Measurements from ENCODE around the gene PARD3. TPM values are rescaled to one million over a fixed set of nuclear protein-coding genes. Genes with fewer than 3 reads are reported as not detected.

PARD3 gene
- polyA plus RNA-seq, 1 donor from 2014 or later: 12.4 TPM

DNA sequence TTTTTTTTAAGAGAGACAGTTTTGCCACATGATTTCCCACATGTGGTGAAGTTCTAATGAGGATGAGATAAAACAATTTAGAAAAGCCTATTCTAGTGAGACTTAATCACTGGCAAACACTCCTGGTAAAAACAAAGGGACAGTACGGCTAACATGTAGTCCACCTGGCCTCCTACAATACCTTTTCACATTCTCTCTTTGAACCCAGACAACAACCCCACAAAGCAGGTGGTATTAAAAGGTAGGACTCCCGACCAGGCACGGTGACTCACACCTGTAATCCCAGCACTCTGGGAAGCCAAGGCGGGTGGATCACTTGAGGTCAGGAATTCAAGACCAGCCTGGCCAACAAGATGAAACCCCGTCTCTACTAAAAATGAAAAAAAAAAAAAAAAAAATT is 12.4 kb downstream of the PARD3 start:
- Histone ChIP-seq H3K27me3 (ENCODE audit: insufficient read depth, low read depth, low read length) (no peaks in the 10 kb centered on the region), H3K4me3 (ENCODE audit: low read length) (no peak overlapping the region), H3K4me2 (ENCODE audit: low read length) (no peak overlapping the region), H3K36me3 (ENCODE audit: insufficient read depth, low read length) (no peaks in the 10 kb centered on the region), H3K9me3 (ENCODE audit: low read length) (no peaks in the 10 kb centered on the region), H3F3A (ENCODE audit: insufficient read depth, low read length, poor library complexity, severe bottlenecking) (no peaks in the 10 kb centered on the region), H2AFZ (ENCODE audit: low read depth, low read length) (no peak overlapping the region), H3K79me2 (replicated peaks; ENCODE audit: insufficient read depth, low read length) (peaks cover 34% of the 10 kb centered on the region), H3K27ac (ENCODE audit: low read length) (no peak overlapping the region), H3K9ac (ENCODE audit: low read length) (no peak overlapping the region), H4K20me1 (ENCODE audit: insufficient read depth) (no peaks in the 10 kb centered on the region), H3K9me2 (ENCODE audit: insufficient read depth, low read length) (no peaks in the 10 kb centered on the region)
- no peak for TF ChIP-seq EZH2 (IDR thresholded peaks at IDR 0.05; ENCODE audit: borderline replicate concordance, insufficient read depth, low read length, poor library complexity, severe bottlenecking)
- TF ChIP-seq CTCF (IDR thresholded peaks at IDR 0.05; ENCODE audit: poor library complexity, severe bottlenecking): no peak
- TF ChIP-seq POLR2AphosphoS5 (IDR thresholded peaks at IDR 0.05): no peak
- no peak for TF ChIP-seq MXI1 (conservative IDR thresholded peaks at IDR 0.05; ENCODE audit: poor library complexity, severe bottlenecking)
- no peak for TF ChIP-seq EP300 (conservative IDR thresholded peaks at IDR 0.05; ENCODE audit: poor library complexity, severe bottlenecking)
- no peak for TF ChIP-seq REST (IDR thresholded peaks at IDR 0.05; ENCODE audit: borderline replicate concordance)
- no peak for TF ChIP-seq RAD21 (conservative IDR thresholded peaks at IDR 0.05)
- TF ChIP-seq SMC3 (conservative IDR thresholded peaks at IDR 0.05; ENCODE audit: poor library complexity): no peak
- no peak for TF ChIP-seq TAF1 (IDR thresholded peaks at IDR 0.05; ENCODE audit: low read depth)

- H4K20me1 ChIP-seq (ENCODE audit: insufficient read depth): no peaks in the 10 kb centered on the region
- H3K4me2 ChIP-seq (ENCODE audit: low read length): no peak overlapping the region
- peaks cover 21% of the 10 kb centered on the region for H3K79me2 ChIP-seq (replicated peaks; ENCODE audit: insufficient read depth, low read length)
- TF ChIP-seq EP300 (conservative IDR thresholded peaks at IDR 0.05; ENCODE audit: poor library complexity, severe bottlenecking) (no peak), CTCF (IDR thresholded peaks at IDR 0.05; ENCODE audit: poor library complexity, severe bottlenecking) (no peak), REST (IDR thresholded peaks at IDR 0.05; ENCODE audit: borderline replicate concordance) (no peak), RAD21 (conservative IDR thresholded peaks at IDR 0.05) (no peak), POLR2AphosphoS5 (IDR thresholded peaks at IDR 0.05) (no peak), SMC3 (conservative IDR thresholded peaks at IDR 0.05; ENCODE audit: poor library complexity) (no peak), TAF1 (IDR thresholded peaks at IDR 0.05; ENCODE audit: low read depth) (no peak), EZH2 (IDR thresholded peaks at IDR 0.05; ENCODE audit: borderline replicate concordance, insufficient read depth, low read length, poor library complexity, severe bottlenecking) (no peak), MXI1 (conservative IDR thresholded peaks at IDR 0.05; ENCODE audit: poor library complexity, severe bottlenecking) (no peak)
- H2AFZ ChIP-seq (ENCODE audit: low read depth, low read length): no peak overlapping the region
- no peaks in the 10 kb centered on the region for H3K9me2 ChIP-seq (ENCODE audit: insufficient read depth, low read length)
- H3K4me3 ChIP-seq (ENCODE audit: low read length): no peak overlapping the region
- no peaks in the 10 kb centered on the region for H3K9me3 ChIP-seq (ENCODE audit: low read length)
- no peaks in the 10 kb centered on the region for H3K36me3 ChIP-seq (ENCODE audit: insufficient read depth, low read length)
- H3F3A ChIP-seq (ENCODE audit: insufficient read depth, low read length, poor library complexity, severe bottlenecking): no peaks in the 10 kb centered on the region
- H3K27me3 ChIP-seq (ENCODE audit: insufficient read depth, low read depth, low read length): no peaks in the 10 kb centered on the region
- no peak overlapping the region for H3K9ac ChIP-seq (ENCODE audit: low read length)
- no peak overlapping the region for H3K27ac ChIP-seq (ENCODE audit: low read length)
These were observed 13.9 kb downstream of the PARD3 start for GRCh38 chr10:34801097-34801733.
